K562 (cell line): ENCODE data around the gene FILIP1. TPM values are rescaled to one million over a fixed set of nuclear protein-coding genes. Genes with fewer than 3 reads are reported as not detected.

Source experiments
- ATAC-seq: fragments of 200-7000 bp; cut with Tn5 transposase; 3 replicates; pipeline ENCODE4 v1.9.1; 2020; ENCODE audit warnings: moderate library complexity
- BruUV-seq: library from RNA; stranded (reverse); fragments of 400-500 nt; replicated peaks from 2 replicates; lab custom pipeline; 2021; lab: Mats Ljungman, UMichigan
- CTCF ChIA-PET: fragments of 300-600 bp; formaldehyde crosslinking; extraction: SDS; loops from one replicate; lab custom pipeline; 2021; ENCODE audit warnings: low intra/inter-chr PET ratio; lab: Yijun Ruan, JAX
- POLR2A ChIA-PET: fragments of 300-600, 350-650 bp; sonication (Branson Sonifier 250); formaldehyde crosslinking; extraction: SDS; loops from one replicate; lab custom pipeline; 2021; ENCODE audit warnings: antibody characterized with exemption, inconsistent platforms; lab: Yijun Ruan, JAX
- DNase-seq, 4 experiments: peaks; one replicate each; pipeline versions ENCODE4 v3.0.0 to v3.0.0-alpha.2; 2011 to 2018; ENCODE audit warnings: low spot score in 3 of 4, mixed read lengths in 3 of 4; ENCODE audit errors: extremely low read depth in 1 of 4
- FAIRE-seq: peaks from 2 replicates; lab custom pipeline; 2011; peaks lifted over from hg19 to GRCh38; lab: Jason Lieb, UNC
- H2AFZ ChIP-seq: 2 replicates; pipeline ENCODE4 v1.6.0; 2011; ENCODE audit warnings: low read depth, low read length, control low read depth, inconsistent platforms
- H3K27ac ChIP-seq: fragments of 200-600 bp; 3 replicates; pipeline ENCODE4 v1.8.0; 2011; ENCODE audit warnings: low read depth, mild to moderate bottlenecking, control low read depth, inconsistent platforms, low read length, moderate library complexity, mixed read lengths; ENCODE audit errors: extremely low read depth
- H3K27me3 ChIP-seq, 2 experiments: fragments of 300-600 bp in 1 of 2; 2 replicates in 1 of 2; 3 replicates in 1 of 2; pipeline versions ENCODE4 v1.6.0 to v1.8.0; 2011; ENCODE audit warnings: inconsistent platforms in 2 of 2, low read length in 2 of 2, mild to moderate bottlenecking in 1 of 2, mixed read lengths in 1 of 2, moderate library complexity in 1 of 2; ENCODE audit not compliant: control insufficient read depth in 2 of 2, insufficient read depth in 2 of 2
- H3K36me3 ChIP-seq: fragments of 300-600 bp; 3 replicates; pipeline ENCODE4 v1.8.0; 2011; ENCODE audit warnings: mild to moderate bottlenecking, low read length, inconsistent platforms; ENCODE audit not compliant: control insufficient read depth, insufficient read depth
- H3K4me1 ChIP-seq, 2 experiments: fragments of 200-600 bp in 1 of 2; replicated peaks in 1 of 2; 2 replicates in 1 of 2; 3 replicates in 1 of 2; pipeline versions ENCODE4 v1.5.1 to v1.8.0; 2011; ENCODE audit warnings: inconsistent platforms in 2 of 2, low read length in 2 of 2, mild to moderate bottlenecking in 1 of 2, mixed read lengths in 1 of 2, moderate library complexity in 1 of 2; ENCODE audit not compliant: control insufficient read depth in 2 of 2, insufficient read depth in 2 of 2
- H3K4me2 ChIP-seq: 2 replicates; pipeline ENCODE4 v1.6.1; 2011; ENCODE audit warnings: low read length, control low read depth, inconsistent platforms, mixed read lengths; ENCODE audit not compliant: insufficient read depth
- H3K4me3 ChIP-seq: fragments of 200-600 bp; sonication (generic), shearing (Covaris generic); 2 replicates; pipeline ENCODE4 v1.5.1; 2016; ENCODE audit warnings: control low read depth, inconsistent platforms
- H3K79me2 ChIP-seq: fragments of 200-600 bp; 3 replicates; pipeline ENCODE4 v1.8.0; 2011; ENCODE audit warnings: low read length, inconsistent platforms; ENCODE audit not compliant: control insufficient read depth, insufficient read depth
- H3K9ac ChIP-seq, 2 experiments: 2 replicates each; pipeline versions ENCODE4 v1.6.0 to v1.6.1; 2011; ENCODE audit warnings: low read depth in 2 of 2, low read length in 2 of 2, control low read depth in 1 of 2, inconsistent platforms in 1 of 2, mild to moderate bottlenecking in 1 of 2, mixed read lengths in 1 of 2; ENCODE audit not compliant: insufficient read depth in 1 of 2
- H3K9me1 ChIP-seq: one replicate; pipeline ENCODE4 v1.6.0; 2011; ENCODE audit warnings: inconsistent platforms, mild to moderate bottlenecking, low read length, moderate library complexity; ENCODE audit not compliant: control insufficient read depth, insufficient read depth
- H3K9me3 ChIP-seq: replicated peaks from 2 replicates; pipeline ENCODE4 v1.5.1; 2011; ENCODE audit warnings: low read depth, low read length, inconsistent platforms; ENCODE audit not compliant: control insufficient read depth, insufficient read depth
- H4K20me1 ChIP-seq: replicated peaks from 2 replicates; pipeline ENCODE4 v1.6.1; 2011; ENCODE audit warnings: low read length, inconsistent platforms, mixed read lengths; ENCODE audit not compliant: control insufficient read depth, insufficient read depth
- KDM1A ChIP-seq, 2 experiments: fragments of 450-650 bp; IDR thresholded peaks; 2 replicates each; pipeline ENCODE4 v1.6.1; 2016; ENCODE audit warnings: mild to moderate bottlenecking in 2 of 2
- LCOR ChIP-seq: sonication (generic); formaldehyde crosslinking; IDR thresholded peaks from 2 replicates; pipeline ENCODE4 v1.8.0; 2022; ENCODE audit warnings: mild to moderate bottlenecking, missing genetic modification reagents
- NFIX ChIP-seq: fragments of 250-450 bp; sonication (Bioruptor Pico); IDR thresholded peaks from 2 replicates; pipeline ENCODE4 v1.4.0; 2020; ENCODE audit warnings: low read depth, mild to moderate bottlenecking, moderate library complexity
- VEZF1 ChIP-seq: fragments of 200-800 bp; sonication (Bioruptor generic); IDR thresholded peaks from 2 replicates; pipeline ENCODE4 v1.6.1; 2017; ENCODE audit warnings: missing genetic modification characterization, missing compliant biosample characterization
- YY1 ChIP-seq, 3 experiments: IDR thresholded peaks; 2 replicates each; pipeline ENCODE4 v1.6.1; 2011; ENCODE audit warnings: low read length in 2 of 3, mild to moderate bottlenecking in 2 of 3, moderate library complexity in 2 of 3, borderline replicate concordance in 1 of 3, control low read depth in 1 of 3, low read depth in 1 of 3; ENCODE audit not compliant: insufficient read depth in 3 of 3, insufficient replicate concordance in 2 of 3, control insufficient read depth in 1 of 3, insufficient read length in 1 of 3; ENCODE audit errors: extremely low read depth in 1 of 3
- ZSCAN29 ChIP-seq: fragments of 450-650 bp; IDR thresholded peaks from 2 replicates; pipeline ENCODE4 v1.6.1; 2017
- in situ Hi-C: fragments of 300-500 bp; cut with MboI; formaldehyde crosslinking; loops from 4 replicates; pipeline ENCODE4 v1.15.0; 2018; ENCODE audit warnings: inconsistent platforms, mixed read lengths
- intact Hi-C: fragments of 100-400 bp; cut with micrococcal nuclease; formaldehyde crosslinking; loops from 2 replicates; pipeline ENCODE4 v1.14.2; 2022
- polyA plus RNA-seq, 8 experiments: library from polyadenylated mRNA; depleted of rRNA in 4 of 8; stranded (reverse) in 5 of 8; unstranded in 3 of 8; fragments of >200 nt; fragmentation: Nextera tagmentation in 2 of 8; fragmentation: Illumina TruSeq in 1 of 8; extraction: Ambion mirVana in 2 of 8; extraction: Trizol in 1 of 8; gene quantifications; 2 replicates each; pipeline versions ENCODE4 v1.2.1 to v1.2.3, GENCODE V29; 2011 to 2014; ENCODE audit warnings: inconsistent platforms in 1 of 8, missing spikeins in 1 of 8
- total RNA-seq, 7 experiments: library from RNA; depleted of rRNA in 6 of 7; stranded (reverse); fragments of >200 nt in 6 of 7; fragmentation: Illumina TruSeq in 2 of 7; extraction: Trizol in 2 of 7; gene quantifications; 2 replicates each; pipeline versions ENCODE4 v1.2.1 to v1.2.3, GENCODE V29; 2011 to 2021; ENCODE audit warnings: low replicate concordance in 1 of 7
- TF ChIP-seq, protein P1 (sequence below): fragments of 150-350 bp; conservative IDR thresholded peaks from 2 replicates; pipeline ENCODE4 v1.6.1; 2014; ENCODE audit warnings: low read length

The FILIP1 gene
- total and polyA plus RNA-seq, 9 of the 15 experiments (the other 6 are each of a cell fraction or from before 2014, with no cell fraction given), result 0.03 to 0.25 (median 0.10) TPM; not detected in 1

DNA sequence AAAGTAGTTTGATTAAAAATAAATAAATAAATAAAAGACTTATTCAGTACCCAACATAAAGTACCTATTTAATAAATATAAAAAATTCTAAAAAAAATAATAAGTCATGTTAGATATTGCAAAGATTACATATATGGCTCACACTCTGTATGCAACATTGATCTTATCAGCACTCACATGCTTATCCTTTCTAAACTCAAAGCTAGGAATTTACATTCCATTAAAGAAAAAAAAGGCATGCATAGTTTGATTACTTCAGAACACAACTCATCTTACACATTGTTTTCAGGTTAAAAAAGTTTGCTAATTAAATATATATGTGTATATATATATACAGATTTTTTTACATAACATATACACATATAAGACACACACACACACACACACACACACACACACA, 96.4 kb downstream of the FILIP1 start:
- no peak overlapping the region for H3K4me2 ChIP-seq
- ATAC-seq, result no peak
- H3K4me3 ChIP-seq, result no peak overlapping the region
- ChIA-PET POLR2A (interaction anchor here (0.6 kb wide), 1 partner anchor 1938 kb away, joined by 4 read pairs; no protein-coding TSS in a partner anchor), CTCF (no interaction called here)
- in situ Hi-C loops (no loop called here), intact Hi-C loops (no loop called here)
- H3K9me3 ChIP-seq, result no peaks in the 10 kb centered on the region
- no peaks in the 10 kb centered on the region for H3K9me1 ChIP-seq
- H4K20me1 ChIP-seq, result no peaks in the 10 kb centered on the region
- H3K36me3 ChIP-seq, result no peaks in the 10 kb centered on the region
- no peaks in the 10 kb centered on the region for H3K79me2 ChIP-seq
- no TSS peak for BruUV-seq
- no peak overlapping the region for H3K9ac ChIP-seq
- FAIRE-seq, result no peak
- no peak overlapping the region for H2AFZ ChIP-seq
- TF ChIP-seq VEZF1 (CRISPR knock-in tag), result no peak
- no peak for TF ChIP-seq NFIX
- no peak for TF ChIP-seq YY1 (IDR thresholded peaks at IDR 0.05; ENCODE audit: borderline replicate concordance in 1 of 3, control insufficient read depth in 1 of 3, extremely low read depth in 1 of 3, insufficient read depth in 3 of 3, insufficient read length in 1 of 3, insufficient replicate concordance in 2 of 3, low read depth in 1 of 3, low read length in 2 of 3)
- TF ChIP-seq ZSCAN29, result no peak
- TF ChIP-seq, protein P1, sequence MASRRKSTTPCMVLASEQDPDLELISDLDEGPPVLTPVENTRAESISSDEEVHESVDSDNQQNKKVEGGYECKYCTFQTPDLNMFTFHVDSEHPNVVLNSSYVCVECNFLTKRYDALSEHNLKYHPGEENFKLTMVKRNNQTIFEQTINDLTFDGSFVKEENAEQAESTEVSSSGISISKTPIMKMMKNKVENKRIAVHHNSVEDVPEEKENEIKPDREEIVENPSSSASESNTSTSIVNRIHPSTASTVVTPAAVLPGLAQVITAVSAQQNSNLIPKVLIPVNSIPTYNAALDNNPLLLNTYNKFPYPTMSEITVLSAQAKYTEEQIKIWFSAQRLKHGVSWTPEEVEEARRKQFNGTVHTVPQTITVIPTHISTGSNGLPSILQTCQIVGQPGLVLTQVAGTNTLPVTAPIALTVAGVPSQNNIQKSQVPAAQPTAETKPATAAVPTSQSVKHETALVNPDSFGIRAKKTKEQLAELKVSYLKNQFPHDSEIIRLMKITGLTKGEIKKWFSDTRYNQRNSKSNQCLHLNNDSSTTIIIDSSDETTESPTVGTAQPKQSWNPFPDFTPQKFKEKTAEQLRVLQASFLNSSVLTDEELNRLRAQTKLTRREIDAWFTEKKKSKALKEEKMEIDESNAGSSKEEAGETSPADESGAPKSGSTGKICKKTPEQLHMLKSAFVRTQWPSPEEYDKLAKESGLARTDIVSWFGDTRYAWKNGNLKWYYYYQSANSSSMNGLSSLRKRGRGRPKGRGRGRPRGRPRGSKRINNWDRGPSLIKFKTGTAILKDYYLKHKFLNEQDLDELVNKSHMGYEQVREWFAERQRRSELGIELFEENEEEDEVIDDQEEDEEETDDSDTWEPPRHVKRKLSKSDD, result no peak
- TF ChIP-seq KDM1A (IDR thresholded peaks at IDR 0.05), result no peak
- TF ChIP-seq LCOR (CRISPR knock-in tag), result no peak
- H3K27me3 ChIP-seq, result no peaks in the 10 kb centered on the region; a peak in 1 of 5 replicates
- H3K4me1 ChIP-seq, result no peaks in the 10 kb centered on the region
- DNase-seq, result no peak
- no peak overlapping the region for H3K27ac ChIP-seq
